LNCAP (cell line): ENCODE results near the gene COA6.

Experiments
- CTCF ChIP-seq: fragments of 450-650 bp; IDR thresholded peaks from 2 replicates; pipeline ENCODE4 v1.5.1; 2017; ENCODE audit warnings: mild to moderate bottlenecking

Gene COA6

GRCh38 chr1:234431255-234431654, 58.0 kb downstream of the COA6 start:
- no peak for TF ChIP-seq CTCF

DNA sequence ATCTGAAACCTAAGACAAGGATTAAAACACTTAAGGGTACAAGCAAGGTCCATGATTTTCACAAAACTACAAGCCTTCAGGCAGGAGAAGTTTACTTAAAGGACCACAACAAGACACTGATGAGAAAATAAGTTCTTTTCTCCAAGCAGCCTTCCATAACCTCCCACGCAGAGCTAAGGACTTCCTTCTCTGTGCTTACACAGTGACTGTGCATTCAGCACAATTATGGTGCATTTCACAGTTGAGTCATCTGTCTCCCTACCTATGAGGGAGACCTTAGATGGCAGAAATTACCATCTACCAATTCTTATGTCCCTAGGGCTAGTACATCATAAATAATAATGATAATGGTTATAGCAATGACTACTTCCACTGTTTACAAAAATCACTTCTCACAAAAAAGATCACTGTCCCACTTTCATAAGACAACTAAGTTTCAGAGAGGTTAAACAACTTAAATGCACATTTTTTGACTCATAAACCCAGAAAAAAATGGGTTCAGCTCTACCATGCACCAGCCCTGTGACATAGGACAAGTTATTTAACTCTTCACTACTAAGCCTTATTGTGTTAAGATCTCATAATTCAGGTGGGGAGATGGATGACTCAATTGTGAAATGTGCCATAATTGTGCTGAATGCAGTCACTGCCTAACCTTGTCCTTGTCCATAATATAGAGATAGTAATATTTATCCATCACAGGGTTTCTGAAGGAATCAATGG, 60.5 kb downstream of the COA6 start:
- TF ChIP-seq CTCF = no peak
